GM23248 (cell line): ENCODE data around the gene ITGB6.

ENCODE experiments used
- EZH2 ChIP-seq: fragments of 200-600 bp; sonication (generic); IDR thresholded peaks from 2 replicates; pipeline ENCODE4 v1.6.1; 2018; ENCODE audit warnings: antibody characterized with exemption, mild to moderate bottlenecking; ENCODE audit not compliant: insufficient read depth, poor library complexity, severe bottlenecking
- EZH2phosphoT487 ChIP-seq: fragments of 200-600 bp; sonication (generic); IDR thresholded peaks from 2 replicates; pipeline ENCODE4 v1.6.1; 2018; ENCODE audit warnings: antibody characterized with exemption, moderate library complexity, mild to moderate bottlenecking, low read depth; ENCODE audit not compliant: insufficient read depth

DNA sequence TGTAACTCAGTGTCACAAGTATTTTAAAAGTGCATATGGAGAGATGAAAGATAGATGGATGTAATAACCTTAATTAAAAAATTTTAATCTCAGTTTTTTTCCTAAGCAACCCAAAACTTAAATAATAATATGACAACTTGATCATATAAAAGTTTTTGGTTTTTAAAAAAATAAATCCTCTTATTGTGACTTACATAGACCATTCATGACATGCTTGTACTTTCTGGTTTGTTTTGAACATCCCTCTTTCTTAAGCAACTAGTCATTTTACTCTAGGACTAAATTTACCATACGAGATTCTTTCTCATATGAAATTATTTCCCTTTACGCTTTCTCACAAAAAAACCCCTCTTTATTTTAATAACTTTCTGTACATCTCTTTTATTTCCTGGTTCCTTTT lies 131.2 kb downstream of the ITGB6 start:
- TF ChIP-seq EZH2phosphoT487 (no peak), EZH2 (no peak)
